ENCODE data around the gene ARL8B. TPM values are rescaled to one million over a fixed set of nuclear protein-coding genes. Genes with fewer than 3 reads are reported as not detected.

Gene ARL8B
- total RNA-seq, 2 donors from 2014 or later, result 39.7 to 78.1 TPM

DNA sequence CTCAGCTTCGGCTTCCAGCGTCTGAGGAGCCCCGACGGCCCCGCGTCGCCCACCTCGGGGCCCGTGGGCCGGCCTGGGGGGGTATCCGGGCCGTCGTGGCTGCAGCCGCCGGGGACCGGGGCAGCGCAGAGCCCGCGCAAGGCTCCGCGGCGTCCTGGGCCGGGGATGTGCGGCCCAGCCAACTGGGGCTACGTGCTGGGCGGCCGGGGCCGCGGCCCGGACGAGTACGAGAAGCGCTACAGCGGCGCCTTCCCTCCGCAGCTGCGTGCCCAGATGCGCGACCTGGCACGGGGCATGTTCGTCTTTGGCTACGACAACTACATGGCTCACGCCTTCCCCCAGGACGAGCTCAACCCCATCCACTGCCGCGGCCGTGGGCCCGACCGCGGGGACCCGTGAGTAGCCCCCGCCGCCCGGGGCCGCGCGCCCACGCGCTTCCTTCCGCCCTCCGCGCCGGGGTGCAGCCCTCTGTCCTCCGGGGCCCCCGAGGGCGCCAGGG lies 65.9 kb downstream of the ARL8B start:
- peaks cover 0 to 1% of the 10 kb centered on the region in 2 donors for H3K9me3 Mint-ChIP-seq
- peak; percentile 50 to 75 for DNase-seq (ENCODE audit: low spot score in 2 of 2)
- H3K27ac Mint-ChIP-seq, result peak overlapping the region in 1 of 2 donors; percentile 99
- ATAC-seq, result peak; percentile 19 to 23
- H3K36me3 Mint-ChIP-seq, result peaks cover 38 to 48% of the 10 kb centered on the region in 2 donors

DNA sequence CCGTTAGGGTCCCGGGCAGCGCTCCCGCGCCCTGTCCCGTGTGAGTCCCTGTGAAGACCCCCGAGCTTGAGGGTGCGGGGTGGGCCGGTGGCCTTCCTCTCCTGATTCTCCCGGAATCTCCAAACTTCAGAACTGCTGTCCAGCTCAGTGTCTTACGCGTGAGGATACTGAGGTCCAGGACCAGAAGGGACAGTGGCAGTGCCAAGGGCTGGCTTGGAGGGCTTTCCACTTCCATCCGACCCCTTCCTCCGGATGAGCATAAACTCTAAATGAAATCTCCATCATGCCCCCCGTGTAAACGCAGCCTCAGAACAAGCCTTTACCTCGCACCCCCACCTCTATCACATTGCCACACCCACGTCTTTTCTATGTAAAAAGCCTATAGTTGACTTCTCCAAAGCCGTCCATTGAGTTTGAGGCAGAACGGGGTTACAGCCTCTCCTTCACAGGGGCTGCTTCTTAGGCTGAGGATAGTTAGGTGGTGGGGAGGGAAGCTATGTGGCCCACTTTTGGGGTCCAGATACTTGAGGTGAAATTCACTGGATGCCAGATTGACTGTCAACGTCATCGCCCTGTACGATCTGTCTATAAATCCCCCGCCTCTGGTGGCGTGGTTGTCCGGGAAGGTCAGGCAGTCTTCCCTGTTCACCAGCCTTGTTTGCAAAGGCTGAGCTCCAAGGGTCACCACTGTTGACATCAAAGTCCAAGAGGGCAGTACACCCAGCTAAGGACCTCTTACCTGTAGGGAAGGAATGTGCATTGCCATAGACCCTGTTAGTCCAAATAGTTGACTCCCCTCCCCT lies 66.5 kb downstream of the ARL8B start:
- H3K9me3 Mint-ChIP-seq, result peaks cover 0 to 3% of the 10 kb centered on the region in 2 donors
- peak overlapping the region; percentile 99 for H3K27ac Mint-ChIP-seq
- DNase-seq (ENCODE audit: low spot score in 2 of 2) (peak in 1 of 2 donors; percentile 49), ATAC-seq (peak in 1 of 2 donors; percentile 21)
- H3K36me3 Mint-ChIP-seq, result peaks cover 41 to 52% of the 10 kb centered on the region in 2 donors

DNA sequence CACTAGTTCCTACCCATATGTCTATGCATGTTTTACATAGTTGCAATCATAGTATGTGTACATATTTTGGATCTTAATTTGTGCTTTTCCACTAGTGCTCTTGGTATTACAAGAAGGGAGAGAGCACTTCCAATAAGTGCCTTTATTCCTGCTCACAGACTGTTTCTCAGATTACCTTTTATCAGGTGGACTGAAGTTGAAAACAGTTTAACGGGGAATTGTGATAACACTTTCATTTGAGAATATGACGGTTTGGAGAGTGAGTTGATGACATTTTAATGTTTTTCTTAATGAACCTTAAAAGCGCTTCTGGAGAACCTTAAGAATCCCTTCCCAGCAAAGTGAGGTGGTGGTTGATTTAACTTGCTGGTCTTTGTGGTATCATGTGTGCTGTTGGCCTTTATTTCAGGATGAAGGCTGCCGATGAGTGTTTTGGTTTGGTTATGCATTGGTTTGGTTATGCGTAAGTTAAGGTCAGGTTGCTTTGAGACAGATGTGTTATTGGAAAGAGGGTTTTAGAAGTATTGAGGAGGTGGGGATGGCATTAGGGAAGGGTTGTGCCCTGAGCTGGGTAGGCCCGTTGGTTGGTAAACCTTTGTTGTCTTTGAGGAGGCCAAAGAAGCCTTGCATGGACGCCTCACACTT lies 68.2 kb downstream of the ARL8B start:
- DNase-seq (ENCODE audit: low spot score in 2 of 2) (peak; percentile 42 to 64), ATAC-seq (peak; percentile 11 to 31)
- peaks cover 0 to 3% of the 10 kb centered on the region in 2 donors for H3K9me3 Mint-ChIP-seq
- H3K27ac Mint-ChIP-seq, result peak overlapping the region; percentile 99
- H3K36me3 Mint-ChIP-seq, result peaks cover 41 to 62% of the 10 kb centered on the region in 2 donors

DNA sequence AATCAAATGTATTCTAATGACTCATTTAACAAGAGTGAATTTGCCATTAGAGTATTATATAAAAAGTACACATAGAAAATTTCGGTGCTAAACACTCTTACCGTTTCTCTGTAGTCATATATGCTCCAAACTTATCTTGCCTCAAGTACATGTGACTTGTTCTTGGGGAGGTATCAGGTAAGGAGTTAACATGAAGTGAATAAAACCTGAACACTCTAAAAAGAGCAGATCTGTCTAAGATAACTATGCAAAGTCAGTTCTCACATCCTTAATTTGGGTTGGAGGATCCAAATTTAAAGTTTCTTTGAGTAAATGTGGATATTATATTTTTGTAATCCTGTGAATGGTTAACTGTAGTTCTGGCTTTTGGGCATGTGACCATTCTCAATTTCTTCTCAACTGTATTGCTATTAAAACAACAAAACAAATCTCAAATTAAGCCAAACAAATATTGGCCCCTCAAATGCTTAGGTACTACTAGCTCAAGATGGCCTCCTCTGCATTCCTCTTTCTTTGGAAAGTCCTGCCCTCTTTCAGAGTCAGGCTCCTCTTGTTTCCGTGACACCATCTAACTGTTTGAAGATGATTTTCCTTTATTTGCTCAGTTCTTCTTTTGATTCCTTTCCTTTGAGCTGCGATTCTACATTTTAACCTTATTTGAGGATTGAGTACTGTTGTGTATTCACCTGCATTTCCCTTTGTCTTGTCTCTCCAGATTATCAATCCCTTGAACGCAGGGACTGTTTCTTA lies 69.6 kb downstream of the ARL8B start:
- Mint-ChIP-seq H3K36me3 (peaks cover 41 to 74% of the 10 kb centered on the region in 2 donors), H3K9me3 (peaks cover 0 to 3% of the 10 kb centered on the region in 2 donors), H3K27ac (peak overlapping the region; percentile 98)
- ATAC-seq, result no peak
- no peak for DNase-seq (ENCODE audit: low spot score in 2 of 2)

DNA sequence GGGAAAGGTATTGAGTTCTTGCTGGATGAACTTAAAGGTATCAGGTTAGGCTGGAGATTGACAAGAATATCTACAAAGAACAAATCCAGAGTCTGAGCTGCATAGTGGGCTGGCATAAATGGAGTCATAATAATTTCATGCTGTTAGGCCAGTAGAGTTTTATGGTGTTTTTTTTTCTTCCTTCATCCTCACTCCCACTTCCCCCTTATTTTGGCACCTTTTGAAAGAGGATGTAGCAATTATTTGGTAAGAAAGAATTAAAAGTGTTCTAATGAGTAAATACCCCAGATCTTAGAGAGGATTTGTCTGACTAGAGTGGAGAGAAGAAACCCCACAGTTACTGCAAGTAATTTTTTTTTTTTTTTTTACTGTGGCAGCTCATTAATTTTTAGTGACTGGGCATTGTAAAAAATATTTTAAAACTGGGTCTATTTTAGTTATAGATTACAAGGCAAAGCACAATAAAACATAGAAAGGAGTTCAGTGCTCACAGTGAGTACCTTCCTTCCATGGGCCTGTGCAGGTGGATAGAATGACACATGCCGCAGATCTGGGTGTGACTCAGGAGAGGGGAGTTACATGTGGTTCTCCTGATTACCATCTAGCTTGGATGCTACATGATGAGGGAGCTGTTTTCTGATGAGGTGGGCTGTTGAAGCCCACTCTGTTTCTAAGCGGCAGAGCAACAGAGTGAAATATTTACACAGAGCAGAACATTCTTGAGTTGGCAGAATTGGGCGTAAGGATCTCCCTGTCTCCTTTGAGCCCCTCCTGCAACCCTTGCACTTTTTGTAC lies 70.7 kb downstream of the ARL8B start:
- DNase-seq (ENCODE audit: low spot score in 2 of 2), result peak in 1 of 2 donors; percentile 38
- peak; percentile 22 to 36 for ATAC-seq
- peaks cover 50 to 85% of the 10 kb centered on the region in 2 donors for H3K36me3 Mint-ChIP-seq
- peak overlapping the region; percentile 98 for H3K27ac Mint-ChIP-seq
- peaks cover 0 to 3% of the 10 kb centered on the region in 2 donors for H3K9me3 Mint-ChIP-seq

DNA sequence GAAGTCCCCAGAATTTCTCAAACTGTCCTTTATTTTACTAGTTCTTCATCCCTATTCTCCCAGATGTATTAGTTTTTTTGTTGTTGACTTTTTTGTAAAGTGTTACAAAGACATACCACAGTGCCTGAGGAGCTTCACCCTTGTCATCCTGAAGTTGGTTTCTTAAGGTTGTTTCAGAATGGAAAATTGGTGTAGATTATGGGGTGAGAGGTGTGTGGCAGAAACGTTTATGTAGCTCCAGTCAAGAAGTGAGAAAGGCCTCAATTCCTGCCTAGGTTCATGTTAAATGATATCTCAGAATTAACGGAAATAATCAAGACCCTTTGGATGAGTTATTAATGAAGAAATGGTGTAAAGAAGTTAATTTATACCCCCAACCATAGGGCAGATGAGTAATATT lies 72.2 kb downstream of the ARL8B start:
- peak; percentile 11 to 19 for ATAC-seq

DNA sequence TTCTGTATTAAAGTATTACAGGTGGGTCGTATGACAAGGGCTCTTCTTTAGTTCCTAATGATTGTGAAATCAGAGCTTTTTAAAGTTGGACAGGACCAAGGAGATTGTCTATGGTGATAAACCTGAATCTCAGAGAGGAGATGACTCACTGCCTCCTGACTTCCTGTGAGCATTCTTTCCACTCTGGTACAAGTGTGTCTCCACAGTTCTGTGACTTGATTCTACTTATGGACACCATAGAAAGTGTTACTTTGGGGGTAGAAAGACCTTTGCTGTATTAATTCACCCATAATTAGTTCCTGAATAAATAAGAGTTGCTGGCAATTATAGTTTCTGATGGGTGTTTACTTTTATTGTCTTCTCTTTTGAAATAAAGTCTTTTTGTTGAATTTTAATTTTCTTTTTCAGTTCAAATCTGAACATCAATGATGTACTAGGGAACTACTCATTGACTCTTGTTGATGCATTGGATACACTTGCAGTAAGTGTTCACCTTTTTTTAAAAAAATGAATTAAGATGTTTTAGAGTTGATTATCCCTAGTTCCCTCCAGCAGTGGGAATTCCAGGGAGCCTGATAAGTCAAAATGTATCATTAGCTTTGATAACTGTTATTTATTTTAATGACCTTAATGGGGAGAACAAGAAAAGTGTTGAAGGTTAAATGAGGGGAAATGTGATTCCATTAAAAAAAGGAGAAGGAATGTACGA lies 72.9 kb downstream of the ARL8B start:
- Mint-ChIP-seq H3K9me3 (peaks cover 0 to 3% of the 10 kb centered on the region in 2 donors), H3K36me3 (peaks cover 47 to 88% of the 10 kb centered on the region in 2 donors), H3K27ac (peak overlapping the region; percentile 98)
- no peak for DNase-seq (ENCODE audit: low spot score in 2 of 2)
- peak; percentile 49 to 50 for ATAC-seq

More for the DNA sequence above, 72.2 kb downstream of the ARL8B start:
- H3K9me3 Mint-ChIP-seq, result peaks cover 0 to 3% of the 10 kb centered on the region in 2 donors
- peak overlapping the region; percentile 98 for H3K27ac Mint-ChIP-seq
- H3K36me3 Mint-ChIP-seq, result peaks cover 53 to 89% of the 10 kb centered on the region in 2 donors
- no peak for DNase-seq (ENCODE audit: low spot score in 2 of 2)

DNA sequence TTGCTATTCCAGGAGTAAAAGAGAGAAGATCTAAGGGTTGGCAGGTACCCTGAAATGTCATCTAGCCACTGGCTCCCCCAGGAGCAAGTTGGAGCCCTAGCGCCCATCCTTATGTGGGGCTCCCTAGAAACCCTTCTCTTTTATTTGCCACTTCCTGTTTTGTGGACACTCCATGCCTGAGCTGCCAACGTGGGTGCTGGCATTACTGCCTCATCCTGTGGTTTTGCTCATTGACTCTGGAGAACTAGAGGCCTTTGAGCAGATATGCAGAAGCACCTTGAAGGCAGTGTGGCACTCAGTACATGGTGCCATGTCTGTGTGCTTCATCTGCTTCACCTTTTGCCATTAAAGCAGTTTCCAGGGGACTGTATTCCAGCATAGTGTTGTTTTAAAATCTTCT lies 73.5 kb downstream of the ARL8B start:
- H3K27ac Mint-ChIP-seq, result peak overlapping the region; percentile 98
- peaks cover 42 to 88% of the 10 kb centered on the region in 2 donors for H3K36me3 Mint-ChIP-seq
- DNase-seq (ENCODE audit: low spot score in 2 of 2), result peak in 1 of 2 donors; percentile 74
- H3K9me3 Mint-ChIP-seq, result peaks cover 0 to 3% of the 10 kb centered on the region in 2 donors
- ATAC-seq, result peak in 1 of 2 donors; percentile 30

DNA sequence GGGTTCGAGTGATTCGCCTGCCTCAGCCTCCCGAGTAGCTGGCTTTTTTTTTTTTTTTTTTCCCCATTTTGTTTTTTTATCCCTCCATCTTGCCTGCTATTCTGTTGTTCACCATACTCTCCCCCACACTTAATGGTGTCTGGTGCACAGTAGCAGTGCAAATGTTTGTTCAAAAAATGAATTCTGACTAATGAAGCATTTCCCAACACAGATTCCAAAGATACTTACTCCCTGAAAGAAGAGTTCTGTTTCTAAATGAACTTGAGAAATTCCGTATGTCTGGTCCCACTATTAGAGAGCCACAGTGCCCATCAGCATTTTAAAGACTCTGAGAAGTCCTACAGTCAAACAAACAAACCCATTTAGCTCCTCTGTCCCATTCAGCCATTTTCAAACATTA lies 74.9 kb downstream of the ARL8B start:
- peak overlapping the region; percentile 98 for H3K27ac Mint-ChIP-seq
- peaks cover 0 to 3% of the 10 kb centered on the region in 2 donors for H3K9me3 Mint-ChIP-seq
- ATAC-seq (no peak), DNase-seq (ENCODE audit: low spot score in 2 of 2) (no peak)
- H3K36me3 Mint-ChIP-seq, result peaks cover 42 to 89% of the 10 kb centered on the region in 2 donors

DNA sequence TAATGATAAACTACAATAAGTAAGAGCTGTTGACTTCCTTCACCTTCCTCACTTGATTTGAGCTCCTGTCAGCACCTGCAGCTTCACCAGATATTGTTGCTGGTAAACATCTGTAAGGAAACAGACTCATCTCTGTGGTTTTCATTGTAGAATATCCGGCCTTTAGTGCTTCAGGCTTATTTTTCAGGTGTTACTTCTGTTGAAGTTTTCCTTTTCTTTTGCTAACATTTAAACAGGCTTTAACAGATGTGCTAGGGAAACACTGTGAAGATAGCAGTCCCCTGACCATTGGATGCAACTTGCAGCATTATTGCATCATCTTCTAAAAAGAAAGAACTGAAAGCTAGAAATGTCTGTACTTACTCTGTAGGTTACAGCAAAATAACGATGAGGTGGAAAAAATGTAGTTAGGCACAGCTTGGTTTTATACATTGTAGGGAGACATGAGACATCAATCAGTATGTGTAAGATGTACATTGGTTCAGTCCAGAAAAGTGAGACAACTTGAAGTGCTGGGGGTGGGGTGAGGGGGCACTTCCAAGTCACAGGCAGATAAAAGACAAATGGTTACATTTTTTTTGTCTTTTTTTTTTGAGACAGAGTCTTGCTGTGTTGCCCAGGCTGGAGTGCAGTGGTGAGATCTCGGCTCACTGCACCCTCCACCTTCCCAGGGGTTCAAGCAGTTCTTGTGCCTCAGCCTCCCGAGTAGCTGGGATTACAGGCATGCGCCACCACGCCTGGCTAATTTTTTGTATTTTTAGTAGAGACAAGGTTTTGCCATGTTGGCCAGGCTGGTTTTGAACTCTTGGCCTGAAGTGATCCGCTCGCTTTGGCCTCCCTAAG lies 75.6 kb downstream of the ARL8B start:
- DNase-seq (ENCODE audit: low spot score in 2 of 2) (peak in 1 of 2 donors; percentile 40), ATAC-seq (peak; percentile 54 to 74)
- Mint-ChIP-seq H3K27ac (peak overlapping the region; percentile 98), H3K9me3 (peaks cover 0 to 3% of the 10 kb centered on the region in 2 donors), H3K36me3 (peaks cover 40 to 89% of the 10 kb centered on the region in 2 donors)

DNA sequence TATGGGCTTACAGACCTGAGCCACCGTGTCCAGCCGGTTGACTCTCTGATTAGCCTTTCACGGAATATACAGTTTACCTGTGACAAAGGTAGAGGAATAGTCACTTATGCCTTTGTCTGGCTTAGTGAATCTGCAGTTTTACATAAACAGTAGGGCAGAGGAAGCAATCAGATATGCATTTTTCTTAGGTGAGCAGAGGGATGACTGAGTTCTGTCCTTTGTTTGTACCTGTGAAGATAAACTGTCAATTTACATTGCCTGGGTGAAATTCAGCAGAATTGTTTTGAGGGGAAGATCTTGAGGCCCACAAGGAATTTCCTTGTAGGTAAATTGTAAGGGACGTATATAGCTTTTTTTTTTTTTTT lies 76.2 kb downstream of the ARL8B start:
- ATAC-seq, result no peak
- Mint-ChIP-seq H3K27ac (peak overlapping the region; percentile 98), H3K9me3 (no peaks in the 10 kb centered on the region), H3K36me3 (peaks cover 40 to 89% of the 10 kb centered on the region in 2 donors)
- no peak for DNase-seq (ENCODE audit: low spot score in 2 of 2)

DNA sequence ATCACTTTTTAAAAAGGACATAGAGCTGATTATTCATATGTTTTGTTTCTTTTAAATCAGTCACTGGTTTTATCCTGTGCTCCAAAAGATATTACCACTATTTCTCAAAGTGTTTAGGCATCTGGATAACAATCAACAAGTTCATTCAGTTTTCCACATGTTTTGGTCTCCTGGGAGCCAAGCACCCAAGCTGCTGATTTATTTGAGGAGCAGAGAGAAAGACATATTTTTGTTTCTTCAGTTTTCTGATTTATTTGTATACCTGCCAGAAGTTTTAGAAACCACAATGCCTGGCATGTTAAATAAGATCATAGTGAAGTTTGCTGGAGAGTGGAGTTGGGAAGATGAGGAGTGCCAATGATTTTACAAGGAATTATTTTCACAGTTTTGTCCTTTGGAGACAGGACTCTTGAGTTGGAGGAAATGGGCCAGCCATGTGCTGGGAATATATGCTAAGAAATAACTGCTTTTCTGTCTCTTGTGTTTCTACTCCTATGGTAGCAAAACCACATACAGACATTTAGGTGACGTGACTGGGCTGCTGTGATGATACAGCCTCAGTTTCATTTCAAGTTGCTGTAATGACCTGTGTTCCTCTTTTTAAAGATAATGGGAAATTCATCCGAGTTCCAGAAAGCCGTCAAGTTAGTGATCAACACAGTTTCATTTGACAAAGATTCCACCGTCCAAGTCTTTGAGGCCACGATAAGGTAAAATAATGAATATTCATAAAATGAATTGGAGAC lies 77.1 kb downstream of the ARL8B start:
- no peak for ATAC-seq
- no peak for DNase-seq (ENCODE audit: low spot score in 2 of 2)
- Mint-ChIP-seq H3K27ac (peak overlapping the region; percentile 98), H3K9me3 (no peaks in the 10 kb centered on the region), H3K36me3 (peaks cover 41 to 87% of the 10 kb centered on the region in 2 donors)

DNA sequence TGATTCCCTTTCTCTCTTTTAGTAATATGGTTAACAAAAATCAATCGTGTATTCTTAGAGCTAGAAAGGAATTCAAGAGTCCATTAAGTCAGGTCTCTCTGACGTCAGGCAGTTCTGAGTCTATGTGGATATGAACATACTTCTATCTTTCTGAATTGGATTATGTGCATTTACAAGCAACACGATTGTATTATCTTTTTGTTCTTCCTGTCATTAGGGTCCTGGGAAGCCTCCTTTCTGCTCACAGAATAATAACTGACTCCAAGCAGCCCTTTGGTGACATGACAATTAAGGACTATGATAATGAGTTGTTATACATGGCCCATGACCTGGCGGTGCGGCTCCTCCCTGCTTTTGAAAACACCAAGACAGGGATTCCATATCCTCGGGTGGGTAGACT lies 79.4 kb downstream of the ARL8B start:
- no peak for DNase-seq (ENCODE audit: low spot score in 2 of 2)

DNA sequence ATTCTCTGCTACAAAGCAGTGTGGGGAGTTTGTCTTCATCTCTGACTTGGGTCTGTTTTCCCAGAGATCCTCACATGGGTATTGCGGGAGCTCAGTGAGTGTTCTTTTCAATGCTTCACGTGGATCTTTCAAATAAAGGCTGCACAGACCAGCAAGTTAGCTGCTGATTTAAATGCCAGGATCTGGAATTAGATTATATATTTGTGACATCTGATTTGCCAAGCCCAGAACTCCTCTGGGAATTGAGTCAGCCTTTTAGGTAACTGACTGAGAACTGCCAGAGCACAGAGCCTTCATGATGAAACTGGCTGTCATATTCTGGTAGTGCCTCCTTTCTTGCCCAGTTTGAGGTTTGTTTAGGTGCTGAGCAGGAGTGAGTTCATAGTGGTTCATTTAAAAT lies 80.1 kb downstream of the ARL8B start:
- no peak for ATAC-seq
- Mint-ChIP-seq H3K9me3 (no peaks in the 10 kb centered on the region), H3K36me3 (peaks cover 65 to 88% of the 10 kb centered on the region in 2 donors), H3K27ac (peak overlapping the region; percentile 66 to 67)
- DNase-seq (ENCODE audit: low spot score in 2 of 2), result no peak

More for the DNA sequence above, 79.4 kb downstream of the ARL8B start:
- H3K27ac Mint-ChIP-seq, result peak overlapping the region; percentile 66 to 67
- no peaks in the 10 kb centered on the region for H3K9me3 Mint-ChIP-seq
- H3K36me3 Mint-ChIP-seq, result peaks cover 61 to 88% of the 10 kb centered on the region in 2 donors
- no peak for ATAC-seq
